Stimulated activated CD8-positive, alpha-beta memory T cell treated with anti-CD3 and anti-CD28 coated beads, Interleukin-7, amount 100 ng/mL, for 48 hours (primary cell): ENCODE data around the gene WEE2.
"Not testable (repeated sequence)": the region's sequence is repeated elsewhere in the genome, so short reads cannot be mapped to it uniquely, and the experiment has no call there.

ENCODE experiments used
- DNase-seq, 2 donors: peaks; one replicate each; pipeline ENCODE4 v3.0.0-alpha.2; 2020; ENCODE audit warnings: low read depth in 1 of 2; ENCODE audit errors: extremely low read depth in 1 of 2

The WEE2 gene

DNA sequence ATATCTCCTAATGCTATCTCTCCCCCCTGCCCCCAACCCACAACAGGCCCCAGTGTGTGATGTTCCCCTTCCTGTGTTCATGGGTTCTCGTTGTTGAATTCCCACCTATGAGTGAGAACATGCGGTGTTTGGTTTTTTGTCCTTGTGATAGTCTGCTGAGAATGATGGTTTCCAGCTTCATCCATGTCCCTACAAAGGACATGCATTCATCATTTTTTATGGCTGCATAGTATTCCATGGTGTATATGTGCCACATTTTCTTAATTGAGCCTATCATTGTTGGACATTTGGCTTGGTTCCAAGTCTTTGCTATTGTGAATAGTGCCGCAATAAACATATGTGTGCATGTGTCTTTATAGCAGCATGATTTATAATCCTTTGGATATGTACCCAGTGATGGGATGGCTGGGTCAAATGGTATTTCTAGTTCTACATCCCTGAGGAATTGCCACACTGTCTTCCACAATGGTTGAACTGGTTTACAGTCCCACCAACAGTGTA lies 62.0 kb downstream of the WEE2 start:
- not testable (repeated sequence) for DNase-seq

DNA sequence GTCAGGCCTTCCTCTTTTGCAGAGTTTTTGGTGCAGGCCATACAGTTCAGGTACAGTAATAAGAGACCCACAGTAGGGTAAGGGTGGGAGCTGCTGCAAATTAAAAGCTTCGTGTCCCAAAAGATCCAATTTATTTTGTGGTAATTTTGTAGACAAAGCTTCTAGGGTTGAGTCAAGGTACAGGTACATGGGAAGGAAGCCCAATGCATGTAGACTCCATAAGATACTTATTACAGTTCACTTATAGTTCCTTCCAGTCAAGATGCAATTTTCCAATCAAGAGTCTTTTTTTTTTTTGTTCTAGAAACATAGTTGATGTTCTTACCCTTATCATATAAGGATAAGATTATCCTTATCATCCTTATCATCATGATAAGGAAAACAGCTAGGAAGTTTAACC lies 68.2 kb downstream of the WEE2 start, which contains the start of gene TAS2R4:
TSS of gene TAS2R4 (plus strand) at position 301 of the 400 bp plus-strand sequence. CDS start 1,815 bp downstream, outside the sequence.
- DNase-seq, result no peak
